Measurements from ENCODE around the gene CCL25.

Gene CCL25

GRCh38 chr19:8045872-8046568 is 6.5 kb upstream of the CCL25 start:
- DNase-seq (ENCODE audit: low spot score) = no peak

GRCh38 chr19:8046569-8047165 is 5.9 kb upstream of the CCL25 start:
- no peak for DNase-seq (ENCODE audit: low spot score)

GRCh38 chr19:8050274-8051096 is 2.1 kb upstream of the CCL25 start:
- peak; percentile 85 for DNase-seq (ENCODE audit: low spot score)

GRCh38 chr19:8054169-8054568 is 1.6 kb downstream of the CCL25 start:
- DNase-seq (ENCODE audit: low spot score) = no peak

- DNase-seq (ENCODE audit: low spot score) = no peak
Measured at GRCh38 chr19:8056533-8056932, 4.0 kb downstream of the CCL25 start.

GRCh38 chr19:8057545-8058270 is 5.1 kb downstream of the CCL25 start:
- no peak for DNase-seq (ENCODE audit: low spot score)

- DNase-seq (ENCODE audit: low spot score) = no peak
Measured at GRCh38 chr19:8064911-8065874, 12.6 kb downstream of the CCL25 start.

- no peak for DNase-seq (ENCODE audit: low spot score)
Measured at GRCh38 chr19:8065875-8066261, 13.3 kb downstream of the CCL25 start.

- no peak for DNase-seq (ENCODE audit: low spot score)
Measured at GRCh38 chr19:8069096-8069973, 16.8 kb downstream of the CCL25 start.

- no peak for DNase-seq (ENCODE audit: low spot score)
Measured at GRCh38 chr19:8071912-8072311, 19.4 kb downstream of the CCL25 start.

- DNase-seq (ENCODE audit: low spot score) = no peak
Measured at GRCh38 chr19:8074501-8074900, 21.9 kb downstream of the CCL25 start.

- DNase-seq (ENCODE audit: low spot score) = no peak
Measured at GRCh38 chr19:8075158-8076074, 22.9 kb downstream of the CCL25 start.

- DNase-seq (ENCODE audit: low spot score) = no peak
Measured at GRCh38 chr19:8079988-8080387, 27.4 kb downstream of the CCL25 start.

- DNase-seq (ENCODE audit: low spot score) = no peak
Measured at GRCh38 chr19:8080832-8081231, 28.3 kb downstream of the CCL25 start.

GRCh38 chr19:8081569-8082550 is 29.3 kb downstream of the CCL25 start:
- no peak for DNase-seq (ENCODE audit: low spot score)

GRCh38 chr19:8083141-8083540 is 30.6 kb downstream of the CCL25 start:
- DNase-seq (ENCODE audit: low spot score) = no peak

- DNase-seq (ENCODE audit: low spot score) = no peak
Measured at GRCh38 chr19:8084152-8084551, 31.6 kb downstream of the CCL25 start.
